Panc1 (cell line): ENCODE measurements around the gene DNAJC16.

Experiments
- CTCF ChIP-seq: fragments of 450-650 bp; IDR thresholded peaks from 2 replicates; pipeline ENCODE4 v1.5.1; 2017; ENCODE audit warnings: mild to moderate bottlenecking
- POLR2AphosphoS5 ChIP-seq: IDR thresholded peaks from 2 replicates; pipeline ENCODE4 v1.6.1; 2012; ENCODE audit warnings: mild to moderate bottlenecking, low read depth, low read length, moderate library complexity
- SIN3A ChIP-seq: IDR thresholded peaks from 2 replicates; pipeline ENCODE4 v1.6.1; 2012; ENCODE audit warnings: low read depth, mild to moderate bottlenecking, low read length, moderate library complexity, borderline replicate concordance; ENCODE audit not compliant: insufficient read depth
- TCF7L2 ChIP-seq: IDR thresholded peaks from 2 replicates; pipeline ENCODE4 v1.6.1; 2011; ENCODE audit warnings: mild to moderate bottlenecking, low read depth, low read length, inconsistent platforms
- TF ChIP-seq, protein P1 (sequence below), 2 experiments: IDR thresholded peaks; 2 replicates each; pipeline ENCODE4 v1.6.1; 2011 to 2012; ENCODE audit warnings: low read depth in 2 of 2, control low read depth in 1 of 2, low read length in 1 of 2, mild to moderate bottlenecking in 1 of 2, moderate library complexity in 1 of 2; ENCODE audit not compliant: insufficient read depth in 1 of 2

- TF ChIP-seq, protein P1, sequence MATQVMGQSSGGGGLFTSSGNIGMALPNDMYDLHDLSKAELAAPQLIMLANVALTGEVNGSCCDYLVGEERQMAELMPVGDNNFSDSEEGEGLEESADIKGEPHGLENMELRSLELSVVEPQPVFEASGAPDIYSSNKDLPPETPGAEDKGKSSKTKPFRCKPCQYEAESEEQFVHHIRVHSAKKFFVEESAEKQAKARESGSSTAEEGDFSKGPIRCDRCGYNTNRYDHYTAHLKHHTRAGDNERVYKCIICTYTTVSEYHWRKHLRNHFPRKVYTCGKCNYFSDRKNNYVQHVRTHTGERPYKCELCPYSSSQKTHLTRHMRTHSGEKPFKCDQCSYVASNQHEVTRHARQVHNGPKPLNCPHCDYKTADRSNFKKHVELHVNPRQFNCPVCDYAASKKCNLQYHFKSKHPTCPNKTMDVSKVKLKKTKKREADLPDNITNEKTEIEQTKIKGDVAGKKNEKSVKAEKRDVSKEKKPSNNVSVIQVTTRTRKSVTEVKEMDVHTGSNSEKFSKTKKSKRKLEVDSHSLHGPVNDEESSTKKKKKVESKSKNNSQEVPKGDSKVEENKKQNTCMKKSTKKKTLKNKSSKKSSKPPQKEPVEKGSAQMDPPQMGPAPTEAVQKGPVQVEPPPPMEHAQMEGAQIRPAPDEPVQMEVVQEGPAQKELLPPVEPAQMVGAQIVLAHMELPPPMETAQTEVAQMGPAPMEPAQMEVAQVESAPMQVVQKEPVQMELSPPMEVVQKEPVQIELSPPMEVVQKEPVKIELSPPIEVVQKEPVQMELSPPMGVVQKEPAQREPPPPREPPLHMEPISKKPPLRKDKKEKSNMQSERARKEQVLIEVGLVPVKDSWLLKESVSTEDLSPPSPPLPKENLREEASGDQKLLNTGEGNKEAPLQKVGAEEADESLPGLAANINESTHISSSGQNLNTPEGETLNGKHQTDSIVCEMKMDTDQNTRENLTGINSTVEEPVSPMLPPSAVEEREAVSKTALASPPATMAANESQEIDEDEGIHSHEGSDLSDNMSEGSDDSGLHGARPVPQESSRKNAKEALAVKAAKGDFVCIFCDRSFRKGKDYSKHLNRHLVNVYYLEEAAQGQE (IDR thresholded peaks at IDR 0.05; ENCODE audit: insufficient read depth in 1 of 2, low read depth in 2 of 2, low read length in 1 of 2), result no peak
- TF ChIP-seq POLR2AphosphoS5, result no peak
- no peak for TF ChIP-seq CTCF
- no peak for TF ChIP-seq SIN3A
- TF ChIP-seq TCF7L2, result no peak
These were observed 65.6 kb downstream of the DNAJC16 start for GRCh38 chr1:15592285-15592684.
